ENCODE data around the gene FGF5.
"Not testable (repeated sequence)": the region's sequence is repeated elsewhere in the genome, so short reads cannot be mapped to it uniquely, and the experiment has no call there.

The FGF5 gene

DNA sequence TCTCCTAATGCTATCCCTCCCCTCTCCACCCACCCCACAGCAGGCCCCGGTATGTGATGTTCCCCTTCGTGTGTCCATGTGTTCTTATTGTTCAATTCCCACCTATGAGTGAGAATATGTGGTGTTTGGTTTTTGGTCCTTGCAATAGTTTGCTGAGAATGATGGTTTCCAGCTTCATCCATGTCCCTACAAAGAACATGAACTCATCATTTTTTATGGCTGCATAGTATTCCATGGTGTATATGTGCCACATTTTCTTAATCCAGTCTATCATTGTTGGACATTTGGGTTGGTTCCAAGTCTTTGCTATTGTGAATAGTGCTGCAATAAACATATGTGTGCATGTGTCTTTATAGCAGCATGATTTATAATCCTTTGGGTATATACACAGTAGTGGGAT lies 24.2 kb downstream of the FGF5 start:
- DNase-seq (ENCODE audit: extremely low read depth in 1 of 2, low read depth in 1 of 2): not testable (repeated sequence)

GRCh38 chr4:80294206-80294605 lies 27.7 kb downstream of the FGF5 start:
- no peak for DNase-seq (ENCODE audit: extremely low read depth in 1 of 2, low read depth in 1 of 2)

GRCh38 chr4:80295336-80295735 lies 28.9 kb downstream of the FGF5 start:
- DNase-seq (ENCODE audit: extremely low read depth in 1 of 2, low read depth in 1 of 2): no peak

DNA sequence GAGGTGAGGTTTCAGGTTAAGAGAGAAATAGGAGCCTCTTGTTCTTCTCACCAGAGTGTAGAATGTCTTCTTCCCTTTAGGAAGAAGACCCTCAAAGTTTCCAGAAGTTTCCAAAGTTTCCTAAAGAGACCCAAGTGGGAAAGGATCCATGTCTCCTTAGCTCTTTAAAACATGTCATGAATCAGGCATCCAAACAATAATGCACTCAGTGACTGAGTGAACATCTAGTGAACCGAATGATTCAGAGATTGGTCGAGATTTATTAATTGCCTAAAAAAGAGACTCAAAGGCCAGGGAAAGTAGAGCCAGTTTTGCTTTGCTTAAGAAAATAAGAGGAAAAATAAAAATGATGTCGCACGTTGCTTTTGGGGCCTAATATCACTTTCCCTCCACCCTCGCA lies 29.4 kb downstream of the FGF5 start:
- DNase-seq (ENCODE audit: extremely low read depth in 1 of 2, low read depth in 1 of 2): no peak

- no peak for DNase-seq (ENCODE audit: extremely low read depth in 1 of 2, low read depth in 1 of 2)
These were observed 35.4 kb downstream of the FGF5 start for GRCh38 chr4:80301884-80302283.

- no peak for DNase-seq (ENCODE audit: extremely low read depth in 1 of 2, low read depth in 1 of 2)
These were observed 36.3 kb downstream of the FGF5 start for GRCh38 chr4:80302616-80303223.

- DNase-seq (ENCODE audit: extremely low read depth in 1 of 2, low read depth in 1 of 2): no peak
These were observed 39.0 kb downstream of the FGF5 start for GRCh38 chr4:80305466-80305865.

DNA sequence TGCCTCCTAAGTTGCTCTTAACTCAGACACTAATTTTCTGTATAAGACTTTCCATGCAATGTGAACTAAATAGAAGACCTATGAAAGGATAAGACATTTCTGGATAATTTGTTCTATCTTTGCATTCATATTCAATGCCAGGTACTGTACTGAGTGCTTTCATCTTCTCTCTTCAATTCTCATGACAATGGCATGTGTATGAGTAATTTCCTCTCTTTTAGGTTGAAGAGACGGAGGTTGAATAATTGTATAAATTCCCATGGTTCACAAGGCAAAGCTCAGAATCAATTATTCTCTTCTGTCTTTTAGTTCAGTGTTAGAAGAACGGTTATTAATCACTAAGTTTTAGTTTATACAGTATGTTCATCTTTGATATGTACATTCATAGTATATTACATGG lies 39.8 kb downstream of the FGF5 start:
- no peak for DNase-seq (ENCODE audit: extremely low read depth in 1 of 2, low read depth in 1 of 2)

- no peak for DNase-seq (ENCODE audit: extremely low read depth in 1 of 2, low read depth in 1 of 2)
These were observed 40.8 kb downstream of the FGF5 start for GRCh38 chr4:80307183-80307735.

GRCh38 chr4:80307774-80308465 lies 41.5 kb downstream of the FGF5 start:
- no peak for DNase-seq (ENCODE audit: extremely low read depth in 1 of 2, low read depth in 1 of 2)

GRCh38 chr4:80308466-80308822 lies 42.0 kb downstream of the FGF5 start:
- DNase-seq (ENCODE audit: extremely low read depth in 1 of 2, low read depth in 1 of 2): no peak

DNA sequence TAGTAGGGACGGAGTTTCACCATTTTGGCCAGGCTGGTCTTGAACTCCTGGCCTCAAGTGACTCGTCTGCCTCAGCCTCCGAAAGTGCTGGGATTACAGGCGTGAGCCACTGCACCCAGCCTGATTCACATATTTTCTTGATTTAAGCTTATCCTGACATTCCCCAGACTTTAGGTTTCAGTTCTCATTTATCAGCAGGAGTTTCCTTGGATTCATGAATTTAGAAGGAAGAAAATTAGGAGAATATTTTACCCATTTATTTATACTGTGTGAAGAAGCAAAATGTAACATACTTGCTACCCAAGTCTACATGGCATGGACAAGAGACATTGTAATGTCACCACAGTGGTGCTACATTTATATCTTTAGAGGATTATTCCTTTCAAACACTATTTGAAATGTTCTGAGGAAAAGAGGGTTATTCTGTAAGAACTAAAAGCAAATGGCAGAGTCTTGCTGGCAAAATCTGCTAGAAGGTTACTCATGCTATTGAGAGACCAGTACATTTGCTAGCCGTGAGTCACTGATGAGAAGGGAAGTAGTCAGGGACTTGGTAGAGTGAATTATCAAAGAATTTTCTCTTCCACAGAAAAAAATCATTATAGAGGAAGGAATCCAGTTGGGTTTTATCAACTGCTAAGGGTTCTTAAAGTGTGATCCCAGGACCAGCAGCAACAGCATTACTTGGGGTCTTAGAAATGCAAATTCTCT lies 43.0 kb downstream of the FGF5 start:
- no peak for DNase-seq (ENCODE audit: extremely low read depth in 1 of 2, low read depth in 1 of 2)

- no peak for DNase-seq (ENCODE audit: extremely low read depth in 1 of 2, low read depth in 1 of 2)
These were observed 44.7 kb downstream of the FGF5 start for GRCh38 chr4:80311130-80311529.

DNA sequence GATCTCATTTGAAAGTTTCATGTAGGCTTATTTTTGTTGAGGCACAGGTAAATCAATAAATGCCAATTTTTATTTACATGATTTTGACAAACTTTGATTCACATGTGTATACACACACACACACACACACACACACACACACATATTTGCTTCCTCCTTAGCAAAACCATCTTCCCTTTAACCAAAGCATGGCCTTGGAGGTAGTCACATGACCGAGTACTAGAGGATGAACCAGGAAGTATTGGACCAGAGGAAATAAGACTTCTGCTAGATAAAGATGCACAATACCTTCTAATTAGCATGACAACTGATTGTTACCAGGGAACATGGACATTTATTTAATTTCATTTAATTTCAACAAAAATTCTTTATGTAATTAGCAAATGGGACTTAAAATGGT lies 45.7 kb downstream of the FGF5 start:
- DNase-seq (ENCODE audit: extremely low read depth in 1 of 2, low read depth in 1 of 2): no peak

- no peak for DNase-seq (ENCODE audit: extremely low read depth in 1 of 2, low read depth in 1 of 2)
These were observed 47.2 kb downstream of the FGF5 start for GRCh38 chr4:80313627-80314026.

GRCh38 chr4:80315848-80316247 lies 49.4 kb downstream of the FGF5 start:
- DNase-seq (ENCODE audit: extremely low read depth in 1 of 2, low read depth in 1 of 2): not testable (repeated sequence)

GRCh38 chr4:80321341-80321740 lies 54.9 kb downstream of the FGF5 start:
- DNase-seq (ENCODE audit: extremely low read depth in 1 of 2, low read depth in 1 of 2): no peak

- DNase-seq (ENCODE audit: extremely low read depth in 1 of 2, low read depth in 1 of 2): no peak
These were observed 55.3 kb downstream of the FGF5 start for GRCh38 chr4:80321776-80322175.

- DNase-seq (ENCODE audit: extremely low read depth in 1 of 2, low read depth in 1 of 2): no peak
These were observed 56.3 kb downstream of the FGF5 start for GRCh38 chr4:80322716-80323115.

GRCh38 chr4:80324171-80324570 lies 57.7 kb downstream of the FGF5 start:
- no peak for DNase-seq (ENCODE audit: extremely low read depth in 1 of 2, low read depth in 1 of 2)

DNA sequence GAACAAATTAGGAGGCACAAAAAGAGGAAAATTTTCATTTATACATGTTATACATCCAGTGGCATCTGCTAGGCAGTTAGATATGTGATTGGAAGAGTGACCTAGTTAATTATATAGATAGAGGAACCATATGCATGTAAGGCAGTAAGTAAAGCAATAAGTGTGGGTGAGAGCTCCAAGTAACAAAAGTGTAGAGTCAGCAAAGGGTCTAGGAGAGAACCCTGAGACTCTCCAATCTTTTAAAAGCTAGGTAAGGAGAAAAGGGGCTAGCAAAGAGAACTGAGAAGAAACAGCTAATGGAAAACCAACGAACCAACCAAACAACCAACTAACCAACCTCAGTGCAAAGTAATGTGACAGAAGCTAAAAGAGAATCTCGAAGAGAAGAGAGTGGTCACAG lies 65.2 kb downstream of the FGF5 start:
- no peak for DNase-seq (ENCODE audit: extremely low read depth in 1 of 2, low read depth in 1 of 2)

DNA sequence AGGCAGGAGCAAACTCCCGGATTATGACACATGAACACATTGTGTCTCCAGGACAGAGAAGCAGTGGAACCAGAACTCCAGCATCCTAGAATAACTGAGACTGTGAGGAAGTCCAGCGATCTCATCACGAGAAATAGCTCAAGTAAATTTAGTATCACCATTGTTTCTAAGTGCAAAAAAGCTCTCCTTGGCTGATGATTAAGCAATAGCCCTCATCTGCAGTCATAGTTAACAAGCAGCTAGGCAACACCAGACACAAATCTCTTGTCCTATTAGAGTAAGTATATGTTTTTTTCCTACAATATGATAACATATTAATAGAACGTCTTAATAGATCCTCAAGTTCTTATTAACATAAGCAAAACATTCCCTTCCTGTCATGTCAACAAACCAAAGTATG lies 66.7 kb downstream of the FGF5 start:
- DNase-seq (ENCODE audit: extremely low read depth in 1 of 2, low read depth in 1 of 2): no peak

Data from stimulated activated CD8-positive, alpha-beta memory T cell treated with anti-CD3 and anti-CD28 coated beads, Interleukin-7, amount 100 ng/mL, for 48 hours (primary cell).